A204.1 (cell line): ENCODE measurements around the gene FANCI.

Experiments
- FAIRE-seq: peaks from 2 replicates; lab custom pipeline; 2012; peaks lifted over from hg19 to GRCh38; lab: Jason Lieb, UNC

FANCI gene

GRCh38 chr15:89333959-89334509, 90.3 kb downstream of the FANCI start:
- no peak for FAIRE-seq

- peak; percentile 96 for FAIRE-seq
Measured at GRCh38 chr15:89334510-89335297, 90.9 kb downstream of the FANCI start, which contains the start of gene POLG. Gene POLG, minus strand, starts transcription at chr15:89334824. Its CDS starts 1,070 bp downstream, at chr15:89333754.

- no peak for FAIRE-seq
Measured at GRCh38 chr15:89335298-89336041, 91.7 kb downstream of the FANCI start.

GRCh38 chr15:89338036-89338435, 94.3 kb downstream of the FANCI start:
- no peak for FAIRE-seq

GRCh38 chr15:89340573-89340972, 96.8 kb downstream of the FANCI start:
- FAIRE-seq, result no peak

- FAIRE-seq, result no peak
Measured at GRCh38 chr15:89341316-89342005, 97.7 kb downstream of the FANCI start.

- FAIRE-seq, result no peak
Measured at GRCh38 chr15:89342840-89343239, 99.1 kb downstream of the FANCI start.

GRCh38 chr15:89345248-89345647, 101.5 kb downstream of the FANCI start:
- FAIRE-seq, result no peak

- no peak for FAIRE-seq
Measured at GRCh38 chr15:89346516-89347231, 102.9 kb downstream of the FANCI start.

- no peak for FAIRE-seq
Measured at GRCh38 chr15:89349206-89349558, 105.4 kb downstream of the FANCI start.

- no peak for FAIRE-seq
Measured at GRCh38 chr15:89352476-89352875, 108.7 kb downstream of the FANCI start.

GRCh38 chr15:89353991-89354390, 110.2 kb downstream of the FANCI start:
- no peak for FAIRE-seq

GRCh38 chr15:89356634-89357298, 113.0 kb downstream of the FANCI start:
- FAIRE-seq, result peak; percentile 60

GRCh38 chr15:89358435-89358754, 114.6 kb downstream of the FANCI start:
- no peak for FAIRE-seq

- FAIRE-seq, result no peak
Measured at GRCh38 chr15:89358755-89359439, 115.1 kb downstream of the FANCI start.

GRCh38 chr15:89359471-89360293, 115.9 kb downstream of the FANCI start:
- no peak for FAIRE-seq

- FAIRE-seq, result no peak
Measured at GRCh38 chr15:89360294-89360971, 116.7 kb downstream of the FANCI start.

- no peak for FAIRE-seq
Measured at GRCh38 chr15:89361451-89362202, 117.8 kb downstream of the FANCI start.
